Lung (tissue), 12 donors: ENCODE measurements around the gene RGS1. TPM values are rescaled to one million over a fixed set of nuclear protein-coding genes. Genes with fewer than 3 reads are reported as not detected.
A peak's percentile ranks its signal among the peaks of the same experiment; 100 is the strongest.

Experiments
- ATAC-seq: fragments of 200-7000 bp; cut with Tn5 transposase; one replicate; pipeline ENCODE4 v1.9.1; 2020; ENCODE audit warnings: moderate number of reproducible peaks; ENCODE audit not compliant: insufficient read depth, low FRiP score
- DNase-seq, 3 donors: peaks; one replicate each; pipeline ENCODE4 v3.0.0-alpha.2; 2013 to 2017
- H3K27ac ChIP-seq, 2 donors: one replicate each; pipeline ENCODE4 v1.5.1; 2013; ENCODE audit warnings: mild to moderate bottlenecking in 2 of 2, moderate library complexity in 2 of 2, control low read depth in 1 of 2, inconsistent platforms in 1 of 2, low read depth in 1 of 2, low read length in 1 of 2
- H3K27me3 ChIP-seq, 3 donors: one replicate each; pipeline ENCODE4 v1.5.1; 2013; ENCODE audit warnings: low read length in 2 of 3; ENCODE audit not compliant: control insufficient read depth in 3 of 3, insufficient read depth in 3 of 3
- H3K36me3 ChIP-seq, 4 donors: one replicate each; pipeline ENCODE4 v1.5.1; 2013; ENCODE audit warnings: low read length in 4 of 4, mild to moderate bottlenecking in 1 of 4, moderate library complexity in 1 of 4; ENCODE audit not compliant: control insufficient read depth in 4 of 4, insufficient read depth in 4 of 4
- H3K4me1 ChIP-seq, 5 donors: one replicate each; pipeline ENCODE4 v1.5.1; 2013; ENCODE audit warnings: low read length in 5 of 5, mild to moderate bottlenecking in 2 of 5, moderate library complexity in 1 of 5; ENCODE audit not compliant: control insufficient read depth in 5 of 5, insufficient read depth in 5 of 5
- H3K4me3 ChIP-seq: one replicate; pipeline ENCODE4 v1.5.1; 2013; ENCODE audit warnings: mild to moderate bottlenecking, control low read depth, moderate library complexity
- H3K9ac ChIP-seq, 2 donors: one replicate each; pipeline ENCODE4 v1.5.1; 2013; ENCODE audit warnings: low read length in 2 of 2, control low read depth in 1 of 2; ENCODE audit not compliant: insufficient read depth in 1 of 2
- H3K9me3 ChIP-seq, 4 donors: one replicate each; pipeline ENCODE4 v1.5.1; 2013; ENCODE audit warnings: low read length in 3 of 4, mild to moderate bottlenecking in 1 of 4, moderate library complexity in 1 of 4; ENCODE audit not compliant: control insufficient read depth in 4 of 4, insufficient read depth in 3 of 4
- WGBS, 2 donors: extraction: QIAGEN DNeasy Blood & Tissue Kit; methylation state at CpG; one replicate each; pipeline ENCODE4 v1.1.7; 2013; 5-methylcytosine and 5-hydroxymethylcytosine counted together
- polyA plus RNA-seq, 2 donors: library from polyadenylated mRNA; stranded (reverse); fragments of 200-250 nt; gene quantifications; one replicate each; pipeline ENCODE4 v1.2.1, GENCODE V29; 2013
- total RNA-seq, 2 donors: library from RNA; depleted of rRNA in 1 of 2; stranded (reverse); fragments of >200 nt in 1 of 2; gene quantifications; one replicate each; pipeline ENCODE4 v1.2.1, GENCODE V29; 2014 to 2021
- TF ChIP-seq, protein P1 (sequence below): IDR thresholded peaks from 2 replicates; pipeline ENCODE4 v1.5.1; 2012; ENCODE audit warnings: mild to moderate bottlenecking; ENCODE audit errors: control extremely low read depth, extremely low read depth
- donor health status: control.
- donor health status: control.
- donor health status: Bipolar disorder and iron deficiency.
- donor health status: healthy.
- donor health status: DM: yes; HTN: yes; CAD: no.

The RGS1 gene
- total and polyA plus RNA-seq, 4 donors, result 7.3 to 86.6 (median 21.0) TPM

DNA sequence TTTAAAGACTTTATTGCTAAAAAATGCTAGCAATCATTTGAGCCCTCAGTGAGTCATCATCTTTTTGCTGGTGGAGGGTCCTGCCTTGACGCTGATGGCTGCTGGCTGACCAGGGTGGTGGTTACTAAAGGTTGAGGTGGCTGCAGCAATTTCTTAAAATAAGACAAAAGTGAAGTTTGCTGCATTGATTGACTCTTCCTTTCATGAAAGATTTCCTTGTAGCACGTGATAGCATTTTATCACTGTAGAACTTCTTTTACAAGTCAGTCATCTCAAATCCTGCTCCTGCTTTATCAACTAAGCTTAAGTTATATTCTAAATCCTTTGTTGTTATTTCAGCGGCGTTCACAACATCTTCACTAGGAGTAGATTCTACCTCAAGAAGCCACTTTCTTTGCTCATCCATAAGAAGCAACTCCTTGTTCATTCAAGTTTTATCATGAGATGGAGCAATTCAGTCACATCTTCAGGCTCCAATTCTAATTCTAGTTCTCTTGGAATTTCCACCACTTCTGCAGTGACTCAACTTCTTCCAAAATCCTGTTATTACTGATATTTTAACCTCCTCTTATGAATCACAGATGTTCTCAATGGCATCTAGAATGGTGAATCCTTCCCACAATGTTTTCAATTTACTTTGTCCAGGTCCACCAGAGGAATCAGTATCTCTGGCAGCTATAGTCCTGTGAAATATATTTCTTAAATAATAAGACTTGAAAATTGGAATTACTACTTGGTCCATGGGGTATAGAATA is 17.6 kb upstream of the RGS1 start:
- H3K4me3 ChIP-seq, result no peak overlapping the region
- H3K27ac ChIP-seq, result no peak overlapping the region
- H3K9ac ChIP-seq, result no peak overlapping the region
- WGBS, 2 donors, result 93 to 96% methylated on average over 4 of the region's 4 CpGs
- TF ChIP-seq, protein P1, sequence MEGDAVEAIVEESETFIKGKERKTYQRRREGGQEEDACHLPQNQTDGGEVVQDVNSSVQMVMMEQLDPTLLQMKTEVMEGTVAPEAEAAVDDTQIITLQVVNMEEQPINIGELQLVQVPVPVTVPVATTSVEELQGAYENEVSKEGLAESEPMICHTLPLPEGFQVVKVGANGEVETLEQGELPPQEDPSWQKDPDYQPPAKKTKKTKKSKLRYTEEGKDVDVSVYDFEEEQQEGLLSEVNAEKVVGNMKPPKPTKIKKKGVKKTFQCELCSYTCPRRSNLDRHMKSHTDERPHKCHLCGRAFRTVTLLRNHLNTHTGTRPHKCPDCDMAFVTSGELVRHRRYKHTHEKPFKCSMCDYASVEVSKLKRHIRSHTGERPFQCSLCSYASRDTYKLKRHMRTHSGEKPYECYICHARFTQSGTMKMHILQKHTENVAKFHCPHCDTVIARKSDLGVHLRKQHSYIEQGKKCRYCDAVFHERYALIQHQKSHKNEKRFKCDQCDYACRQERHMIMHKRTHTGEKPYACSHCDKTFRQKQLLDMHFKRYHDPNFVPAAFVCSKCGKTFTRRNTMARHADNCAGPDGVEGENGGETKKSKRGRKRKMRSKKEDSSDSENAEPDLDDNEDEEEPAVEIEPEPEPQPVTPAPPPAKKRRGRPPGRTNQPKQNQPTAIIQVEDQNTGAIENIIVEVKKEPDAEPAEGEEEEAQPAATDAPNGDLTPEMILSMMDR, result no peak
- no peaks in the 10 kb centered on the region for H3K4me1 ChIP-seq
- H3K9me3 ChIP-seq, result no peaks in the 10 kb centered on the region
- DNase-seq (no peak), ATAC-seq (no peak)
- H3K36me3 ChIP-seq, result no peaks in the 10 kb centered on the region
- H3K27me3 ChIP-seq, result no peaks in the 10 kb centered on the region

DNA sequence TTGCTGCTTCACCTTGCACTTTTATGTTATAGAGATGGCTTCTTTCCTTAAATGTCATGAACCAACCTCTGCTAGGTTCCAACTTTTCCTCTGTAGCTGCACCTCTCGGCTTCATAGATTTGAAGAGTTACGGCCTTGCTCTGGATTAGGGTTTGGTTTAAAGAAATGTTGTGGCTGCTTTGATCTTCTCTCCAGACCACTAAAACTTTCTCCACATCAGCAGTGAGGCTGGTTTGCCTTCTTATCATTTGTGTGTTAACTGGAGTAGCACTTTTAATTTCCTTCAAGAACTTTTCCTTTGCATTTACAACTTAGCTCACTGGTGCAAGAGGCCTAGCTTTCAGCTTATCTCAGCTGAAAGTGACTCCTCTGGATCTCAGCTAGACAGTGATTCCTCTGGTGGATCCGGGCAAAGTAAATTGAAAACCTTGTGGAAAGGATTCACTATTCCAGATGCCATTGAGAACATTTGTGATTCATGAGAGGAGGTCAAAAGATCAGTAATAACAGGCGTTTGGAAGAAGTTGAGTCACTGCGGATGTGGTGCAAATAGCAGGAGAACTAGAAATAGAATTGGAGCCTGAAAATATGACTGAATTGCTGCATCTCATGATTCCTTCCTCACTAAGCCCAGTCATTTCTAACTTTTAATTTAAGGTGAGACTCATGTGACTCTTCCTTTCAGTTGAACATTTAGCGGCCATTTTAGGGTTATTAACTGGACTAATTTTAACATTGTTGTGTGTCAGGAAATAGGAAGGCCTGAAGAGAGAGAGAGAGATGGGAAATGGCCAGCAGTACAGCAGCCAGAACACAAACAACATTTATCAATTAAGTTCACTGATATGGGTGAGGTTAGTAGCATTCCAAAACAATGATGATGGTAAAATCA is 16.2 kb upstream of the RGS1 start:
- TF ChIP-seq, protein P1, result no peak
- peak overlapping the region in 1 of 2 donors; percentile 33 for H3K27ac ChIP-seq
- H3K4me3 ChIP-seq, result no peak overlapping the region
- no peaks in the 10 kb centered on the region for H3K36me3 ChIP-seq
- no peaks in the 10 kb centered on the region for H3K4me1 ChIP-seq
- ATAC-seq, result peak; percentile 19
- no peak for DNase-seq
- no peaks in the 10 kb centered on the region for H3K27me3 ChIP-seq
- no peaks in the 10 kb centered on the region for H3K9me3 ChIP-seq
- WGBS, 2 donors, result 66 to 80% methylated on average over 6 of the region's 6 CpGs
- H3K9ac ChIP-seq, result no peak overlapping the region

DNA sequence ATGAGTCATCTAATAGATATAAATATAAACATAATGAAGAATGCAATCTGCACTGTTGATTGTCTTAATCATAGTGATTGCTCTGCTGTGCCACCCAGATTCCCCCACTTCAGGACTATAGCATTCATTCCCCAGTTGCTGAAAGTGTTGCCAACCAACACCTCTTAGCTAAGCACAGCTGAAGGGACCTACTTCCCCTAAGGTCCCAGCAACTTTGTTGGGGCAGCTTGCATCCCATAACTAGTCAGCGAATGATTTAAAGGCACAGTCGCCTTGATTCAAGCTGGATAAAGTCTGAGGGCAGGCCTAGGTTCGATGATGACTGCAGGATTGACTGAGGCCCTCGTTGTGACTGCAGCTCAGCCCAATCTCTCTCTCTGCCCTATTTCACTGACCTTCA is 14.3 kb upstream of the RGS1 start:
- Histone ChIP-seq H3K4me3 (no peak overlapping the region), H3K27ac (no peak overlapping the region), H3K9me3 (no peaks in the 10 kb centered on the region), H3K36me3 (no peaks in the 10 kb centered on the region), H3K9ac (no peak overlapping the region), H3K4me1 (no peaks in the 10 kb centered on the region), H3K27me3 (no peaks in the 10 kb centered on the region)
- TF ChIP-seq, protein P1, result no peak
- ATAC-seq (no peak), DNase-seq (no peak)
- 95 to 98% methylated on average over 4 of the region's 4 CpGs for WGBS, 2 donors
